22Rv1 (cell line): ENCODE data around the gene NARF.

ENCODE experiments used
- CTCF ChIP-seq: fragments of 450-650 bp; IDR thresholded peaks from 2 replicates; pipeline ENCODE4 v1.5.1; 2017; ENCODE audit warnings: mild to moderate bottlenecking
- ZFX ChIP-seq: fragments of 450-650 bp; IDR thresholded peaks from 2 replicates; pipeline ENCODE4 v1.6.1; 2017; ENCODE audit warnings: antibody characterized with exemption, borderline replicate concordance

- no peak for TF ChIP-seq CTCF
- no peak for TF ChIP-seq ZFX
Measured at GRCh38 chr17:82458885-82459424, 414 bp downstream of the NARF start.
